Neural cell (in vitro differentiated cells): ENCODE measurements around the gene WNT3A. TPM values are rescaled to one million over a fixed set of nuclear protein-coding genes. Genes with fewer than 3 reads are reported as not detected.

Source experiments
- H2AFZ ChIP-seq: fragments of 200-600, 300-800 bp; sonication (generic), shearing (Covaris generic); 2 replicates; pipeline ENCODE4 v1.6.0; 2014; ENCODE audit warnings: low read depth, mild to moderate bottlenecking, antibody characterized with exemption, low read length, moderate library complexity
- H3F3A ChIP-seq: fragments of 200-600 bp; shearing (Covaris generic); 2 replicates; pipeline ENCODE4 v1.6.1; 2016; ENCODE audit warnings: mild to moderate bottlenecking, moderate library complexity, mixed read lengths, antibody characterized with exemption, low read length; ENCODE audit not compliant: insufficient read depth, poor library complexity, severe bottlenecking
- H3K27ac ChIP-seq: fragments of 200-600, 300-800 bp; sonication (generic), shearing (Covaris generic); 2 replicates; pipeline ENCODE4 v1.5.1; 2014; ENCODE audit warnings: mild to moderate bottlenecking, low read length, moderate library complexity
- H3K27me3 ChIP-seq: fragments of 300-800, 200-600 bp; sonication (generic), shearing (Covaris generic); 2 replicates; pipeline ENCODE4 v1.6.0; 2014; ENCODE audit warnings: mild to moderate bottlenecking, low read depth, low read length, moderate library complexity; ENCODE audit not compliant: insufficient read depth
- H3K36me3 ChIP-seq: fragments of 300-800, 200-600 bp; sonication (generic), shearing (Covaris generic); 2 replicates; pipeline ENCODE4 v1.5.1; 2014; ENCODE audit warnings: mild to moderate bottlenecking, antibody characterized with exemption, low read length, moderate library complexity; ENCODE audit not compliant: insufficient read depth
- H3K4me2 ChIP-seq: fragments of 300-800, 200-600 bp; sonication (generic), shearing (Covaris generic); 2 replicates; pipeline ENCODE4 v1.6.0; 2014; ENCODE audit warnings: mild to moderate bottlenecking, low read length
- H3K4me3 ChIP-seq: fragments of 300-800, 200-600 bp; sonication (generic), shearing (Covaris generic); 2 replicates; pipeline ENCODE4 v1.5.1; 2014; ENCODE audit warnings: mild to moderate bottlenecking, low read length, moderate library complexity
- H3K79me2 ChIP-seq: fragments of 200-600 bp; shearing (Covaris generic); replicated peaks from 2 replicates; pipeline ENCODE4 v1.6.0; 2014; ENCODE audit warnings: mild to moderate bottlenecking, low read length, moderate library complexity; ENCODE audit not compliant: insufficient read depth
- H3K9ac ChIP-seq: fragments of 300-800, 200-600 bp; sonication (generic), shearing (Covaris generic); 2 replicates; pipeline ENCODE4 v1.6.1; 2016; ENCODE audit warnings: mild to moderate bottlenecking, low read length, mixed read lengths
- H3K9me2 ChIP-seq: fragments of 200-600 bp; shearing (Covaris generic); 2 replicates; pipeline ENCODE4 v1.6.1; 2016; ENCODE audit warnings: mild to moderate bottlenecking, low read length, mixed read lengths; ENCODE audit not compliant: insufficient read depth
- H3K9me3 ChIP-seq: fragments of 200-600, 300-800 bp; sonication (generic), shearing (Covaris generic); 2 replicates; pipeline ENCODE4 v1.6.1; 2016; ENCODE audit warnings: mild to moderate bottlenecking, mixed run types, low read length, moderate library complexity, mixed read lengths
- H4K20me1 ChIP-seq: fragments of 200-600 bp; shearing (Covaris generic); 2 replicates; pipeline ENCODE4 v1.6.1; 2016; ENCODE audit warnings: mild to moderate bottlenecking, mixed run types; ENCODE audit not compliant: insufficient read depth
- CTCF ChIP-seq: fragments of 450-650 bp; IDR thresholded peaks from 2 replicates; pipeline ENCODE4 v1.5.1; 2014; ENCODE audit warnings: antibody characterized with exemption, mild to moderate bottlenecking, moderate library complexity; ENCODE audit not compliant: poor library complexity, severe bottlenecking
- EP300 ChIP-seq: fragments of 450-650 bp; conservative IDR thresholded peaks from 2 replicates; pipeline ENCODE4 v1.6.1; 2014; ENCODE audit warnings: antibody characterized with exemption, mild to moderate bottlenecking, moderate library complexity; ENCODE audit not compliant: poor library complexity, severe bottlenecking
- EZH2 ChIP-seq: fragments of 200-600, 300-800 bp; shearing (Covaris generic), sonication (generic); IDR thresholded peaks from 2 replicates; pipeline ENCODE4 v1.6.1; 2014; ENCODE audit warnings: antibody characterized with exemption, low read length, borderline replicate concordance, mild to moderate bottlenecking; ENCODE audit not compliant: insufficient read depth, poor library complexity, severe bottlenecking
- MXI1 ChIP-seq: fragments of 450-650 bp; conservative IDR thresholded peaks from 2 replicates; pipeline ENCODE4 v1.6.1; 2014; ENCODE audit warnings: antibody characterized with exemption, mild to moderate bottlenecking; ENCODE audit not compliant: poor library complexity, severe bottlenecking
- POLR2AphosphoS5 ChIP-seq: IDR thresholded peaks from 2 replicates; pipeline ENCODE4 v1.6.1; 2012
- RAD21 ChIP-seq: fragments of 450-650 bp; conservative IDR thresholded peaks from 2 replicates; pipeline ENCODE4 v1.6.1; 2014; ENCODE audit warnings: antibody characterized with exemption, mild to moderate bottlenecking, moderate library complexity
- REST ChIP-seq: IDR thresholded peaks from 2 replicates; pipeline ENCODE4 v1.6.1; 2012; ENCODE audit warnings: borderline replicate concordance
- SMC3 ChIP-seq: fragments of 450-650 bp; conservative IDR thresholded peaks from 2 replicates; pipeline ENCODE4 v1.6.1; 2014; ENCODE audit warnings: antibody characterized with exemption, mild to moderate bottlenecking, moderate library complexity; ENCODE audit not compliant: poor library complexity
- TAF1 ChIP-seq: IDR thresholded peaks from 2 replicates; pipeline ENCODE4 v1.6.1; 2012; ENCODE audit warnings: low read depth
- polyA plus RNA-seq: library from polyadenylated mRNA; depleted of rRNA; stranded (reverse); fragments of >200 nt; gene quantifications from 2 replicates; pipeline ENCODE4 v1.2.3, GENCODE V29; 2014

WNT3A gene
- polyA plus RNA-seq, 1 donor from 2014 or later = 0.14 TPM

GRCh38 chr1:228041316-228041715 is 34.5 kb downstream of the WNT3A start:
- H3K27me3 ChIP-seq = peaks cover 11% of the 10 kb centered on the region

GRCh38 chr1:228042508-228042907 is 35.7 kb downstream of the WNT3A start:
- no peaks in the 10 kb centered on the region for H3K79me2 ChIP-seq
- H3K4me3 ChIP-seq = no peak overlapping the region
- no peak overlapping the region for H3K27ac ChIP-seq
- TF ChIP-seq SMC3 (no peak), EP300 (no peak), MXI1 (no peak), POLR2AphosphoS5 (no peak), REST (no peak), EZH2 (no peak), RAD21 (no peak), TAF1 (no peak), CTCF (no peak)
- H3K4me2 ChIP-seq = no peak overlapping the region
- H3K36me3 ChIP-seq = no peaks in the 10 kb centered on the region
- no peak overlapping the region for H3K9ac ChIP-seq
- no peaks in the 10 kb centered on the region for H3K9me2 ChIP-seq
- no peaks in the 10 kb centered on the region for H3K9me3 ChIP-seq
- H3K27me3 ChIP-seq = peaks cover 5% of the 10 kb centered on the region
- no peaks in the 10 kb centered on the region for H4K20me1 ChIP-seq
- no peaks in the 10 kb centered on the region for H3F3A ChIP-seq
- H2AFZ ChIP-seq = no peak overlapping the region

More at GRCh38 chr1:228041316-228041715, 34.5 kb downstream of the WNT3A start:
- Histone ChIP-seq H3K4me3 (no peak overlapping the region), H3K4me2 (no peak overlapping the region), H3K36me3 (no peaks in the 10 kb centered on the region), H3K9me3 (no peaks in the 10 kb centered on the region), H4K20me1 (no peaks in the 10 kb centered on the region), H2AFZ (no peak overlapping the region), H3K27ac (no peak overlapping the region), H3K9me2 (no peaks in the 10 kb centered on the region), H3K79me2 (no peaks in the 10 kb centered on the region), H3F3A (no peaks in the 10 kb centered on the region), H3K9ac (no peak overlapping the region)
- TF ChIP-seq RAD21 (no peak), POLR2AphosphoS5 (no peak), TAF1 (no peak), MXI1 (no peak)
